Sigmoid colon (tissue), 3 donors: ENCODE results near the gene ELOVL7.

Source experiments
- POLR2A ChIP-seq, 2 donors: fragments of 450-650 bp; IDR thresholded peaks; one replicate each; pipeline ENCODE4 v1.6.1; 2016; ENCODE audit warnings: antibody characterized with exemption in 2 of 2, mild to moderate bottlenecking in 2 of 2, moderate library complexity in 2 of 2
- TF ChIP-seq, protein P1 (sequence below), 4 experiments: fragments of 450-650 bp in 3 of 4; fragments of 200-600 bp in 1 of 4; IDR thresholded peaks; one replicate each; pipeline ENCODE4 v1.5.1; 2016 to 2019; ENCODE audit warnings: antibody characterized with exemption in 4 of 4, mild to moderate bottlenecking in 3 of 4, moderate library complexity in 2 of 4

DNA sequence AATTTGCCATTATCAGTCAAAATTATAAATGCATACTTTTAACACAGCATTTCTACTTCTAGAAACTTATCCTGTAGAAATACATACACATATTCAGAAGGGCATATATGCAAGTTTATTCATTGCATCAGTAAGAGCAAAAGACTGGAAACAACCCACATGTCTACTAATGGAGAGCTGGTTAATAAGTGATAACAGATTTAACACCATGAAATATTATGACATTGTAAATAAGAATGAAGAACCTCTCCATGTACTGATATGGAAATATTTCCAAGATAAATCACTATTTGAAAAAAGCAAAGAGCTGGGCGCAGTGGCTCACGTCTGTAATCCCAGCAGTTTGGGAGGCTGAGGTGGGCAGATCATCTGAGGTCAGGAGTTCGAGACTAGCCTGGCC is 54.5 kb downstream of the ELOVL7 start:
- TF ChIP-seq POLR2A (IDR thresholded peaks at IDR 0.05), result no peak
- TF ChIP-seq, protein P1, sequence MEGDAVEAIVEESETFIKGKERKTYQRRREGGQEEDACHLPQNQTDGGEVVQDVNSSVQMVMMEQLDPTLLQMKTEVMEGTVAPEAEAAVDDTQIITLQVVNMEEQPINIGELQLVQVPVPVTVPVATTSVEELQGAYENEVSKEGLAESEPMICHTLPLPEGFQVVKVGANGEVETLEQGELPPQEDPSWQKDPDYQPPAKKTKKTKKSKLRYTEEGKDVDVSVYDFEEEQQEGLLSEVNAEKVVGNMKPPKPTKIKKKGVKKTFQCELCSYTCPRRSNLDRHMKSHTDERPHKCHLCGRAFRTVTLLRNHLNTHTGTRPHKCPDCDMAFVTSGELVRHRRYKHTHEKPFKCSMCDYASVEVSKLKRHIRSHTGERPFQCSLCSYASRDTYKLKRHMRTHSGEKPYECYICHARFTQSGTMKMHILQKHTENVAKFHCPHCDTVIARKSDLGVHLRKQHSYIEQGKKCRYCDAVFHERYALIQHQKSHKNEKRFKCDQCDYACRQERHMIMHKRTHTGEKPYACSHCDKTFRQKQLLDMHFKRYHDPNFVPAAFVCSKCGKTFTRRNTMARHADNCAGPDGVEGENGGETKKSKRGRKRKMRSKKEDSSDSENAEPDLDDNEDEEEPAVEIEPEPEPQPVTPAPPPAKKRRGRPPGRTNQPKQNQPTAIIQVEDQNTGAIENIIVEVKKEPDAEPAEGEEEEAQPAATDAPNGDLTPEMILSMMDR (IDR thresholded peaks at IDR 0.05), result no peak
